OCI-LY1 (cell line): ENCODE results near the gene DLL4.

Source experiments
- CTCF ChIP-seq: fragments of 200-600 bp; sonication (generic), shearing (Covaris generic); IDR thresholded peaks from 2 replicates; pipeline ENCODE4 v1.5.1; 2017; ENCODE audit warnings: mild to moderate bottlenecking, antibody characterized with exemption, low read length, moderate library complexity, mixed read lengths
- EZH2 ChIP-seq: fragments of 200-600 bp; sonication (generic), shearing (Covaris generic); IDR thresholded peaks from 2 replicates; pipeline ENCODE4 v1.8.0; 2017; ENCODE audit warnings: borderline replicate concordance, mixed run types, mild to moderate bottlenecking, antibody characterized with exemption, low read length, moderate library complexity, mixed read lengths

GRCh38 chr15:40952901-40953712, 24.0 kb downstream of the DLL4 start, which contains the start of gene CHAC1:
- no peak for TF ChIP-seq CTCF
- TF ChIP-seq EZH2, result no peak
